GM18868 (cell line): ENCODE measurements around the gene GBP2.
A peak's percentile ranks its signal among the peaks of the same experiment; 100 is the strongest.
"Not testable (repeated sequence)": the region's sequence is repeated elsewhere in the genome, so short reads cannot be mapped to it uniquely, and the experiment has no call there.

Source experiments
- ATAC-seq: cut with Tn5 transposase; IDR thresholded peaks from one replicate; pipeline ENCODE4 v1.9.1; 2021; ENCODE audit warnings: mild to moderate bottlenecking, moderate library complexity; ENCODE audit not compliant: unreplicated experiment

The GBP2 gene

DNA sequence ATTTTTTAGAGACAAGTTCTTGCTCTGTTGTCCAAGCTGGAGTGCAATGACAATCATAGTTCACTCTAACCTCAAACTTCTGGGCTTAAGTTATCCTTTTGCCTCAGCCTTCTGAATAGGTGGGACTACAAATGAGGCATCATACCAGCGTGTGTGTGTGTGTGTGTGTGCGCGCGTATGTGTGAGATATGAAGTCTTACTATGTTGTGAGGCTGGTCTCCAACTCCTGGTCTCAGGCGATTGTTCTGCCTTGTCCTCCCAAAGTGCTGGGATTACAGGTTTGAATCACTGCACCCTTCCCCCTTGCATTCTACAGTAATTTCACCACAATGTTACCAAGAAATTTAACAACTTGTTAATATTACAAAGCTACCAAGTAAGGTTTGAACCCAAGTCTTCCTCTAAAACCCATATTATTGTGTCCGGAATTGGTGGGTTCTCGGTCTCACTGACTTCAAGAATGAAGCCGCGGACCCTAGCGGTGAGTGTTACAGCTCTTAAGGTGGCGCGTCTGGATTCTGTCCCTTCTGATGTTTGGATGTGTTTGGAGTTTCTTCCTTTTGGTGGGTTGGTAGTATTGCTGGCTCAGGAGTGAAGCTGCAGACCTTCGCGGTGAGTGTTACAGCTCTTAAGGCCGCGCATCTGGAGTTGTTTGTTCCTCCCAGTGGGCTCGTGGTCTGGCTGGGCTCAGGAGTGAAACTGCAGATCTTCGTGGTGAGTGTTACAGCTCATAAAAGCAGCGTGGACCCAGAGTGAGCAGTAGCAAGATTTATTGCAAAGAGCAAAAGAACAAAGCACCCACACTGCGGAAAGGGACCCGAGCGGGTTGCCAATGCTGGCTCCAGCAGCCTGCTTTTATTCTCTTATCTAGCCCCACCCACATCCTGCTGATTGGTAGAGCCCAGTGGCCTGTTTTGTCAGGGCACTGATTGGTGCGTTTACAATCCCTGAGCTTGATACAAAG is 970 bp upstream of the GBP2 start:
- ATAC-seq: not testable (repeated sequence)

DNA sequence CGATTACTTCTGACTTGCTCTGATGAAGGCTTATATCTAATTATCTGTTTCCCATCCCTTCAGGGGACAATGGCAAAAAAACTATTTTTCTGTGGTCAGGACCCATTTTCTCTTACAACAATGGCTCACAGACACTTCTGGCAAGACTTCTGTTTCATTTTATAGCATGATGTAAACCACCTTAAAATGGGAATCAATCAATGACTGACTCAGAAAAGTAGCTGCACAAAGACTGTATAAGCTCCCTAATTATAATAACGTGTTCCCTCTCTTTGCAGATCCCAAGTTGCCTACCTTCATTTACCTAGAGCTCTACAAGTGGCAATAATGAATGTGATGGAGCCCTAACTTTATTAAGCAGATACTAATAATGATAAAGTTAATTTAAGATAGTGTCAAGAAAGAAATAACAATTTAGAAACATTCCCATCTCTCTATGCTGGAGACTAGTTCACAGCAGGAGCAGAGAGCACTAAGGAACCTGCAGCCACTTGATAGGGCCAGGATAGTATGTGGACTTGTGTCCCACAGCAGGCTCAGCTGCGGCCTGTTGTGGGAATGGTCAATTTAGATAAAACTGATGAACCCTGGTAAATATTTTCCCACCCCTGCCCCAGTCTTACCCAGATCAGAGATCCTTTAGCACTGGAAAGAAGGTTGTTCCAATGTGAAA is 538 bp downstream of the GBP2 start:
- peak; percentile 23 for ATAC-seq

DNA sequence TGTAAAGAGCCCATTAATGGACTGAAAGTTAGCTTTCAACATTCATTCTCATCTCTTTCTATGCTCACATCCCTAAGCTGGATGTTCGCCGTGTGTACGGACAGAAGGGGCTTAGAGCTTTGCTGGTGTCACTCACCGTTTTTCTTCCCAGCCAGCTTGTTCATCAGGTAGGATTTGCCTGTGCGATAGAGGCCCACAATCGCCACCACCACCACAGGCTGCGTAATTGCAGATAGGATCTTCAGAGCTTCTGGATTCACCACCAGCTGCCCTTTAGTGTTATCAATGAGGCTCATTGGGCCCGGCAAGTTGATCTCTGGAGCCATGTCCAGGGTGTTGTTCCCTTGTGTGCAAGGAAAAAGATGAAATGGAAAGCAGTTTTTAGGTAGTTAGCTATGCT is 4.3 kb downstream of the GBP2 start:
- ATAC-seq: no peak

DNA sequence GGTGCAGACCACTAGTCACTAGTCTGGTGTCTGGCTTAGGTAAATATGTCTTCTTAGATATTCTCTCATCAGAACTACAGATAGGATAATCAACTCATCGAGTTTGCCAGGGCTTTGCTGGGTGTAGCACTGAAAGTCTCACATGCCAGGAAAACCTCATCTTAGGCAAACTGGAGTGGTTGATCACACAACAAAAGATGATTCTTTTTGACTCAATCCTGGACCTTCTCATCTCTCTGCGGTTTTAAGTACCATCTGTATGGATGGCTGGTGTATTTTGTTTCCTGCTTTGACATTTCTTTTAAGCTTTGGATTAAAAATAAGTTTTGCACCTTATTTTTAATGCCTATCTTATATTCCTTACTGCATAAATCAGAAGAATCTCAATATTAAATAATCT is 11.3 kb downstream of the GBP2 start:
- ATAC-seq: no peak

DNA sequence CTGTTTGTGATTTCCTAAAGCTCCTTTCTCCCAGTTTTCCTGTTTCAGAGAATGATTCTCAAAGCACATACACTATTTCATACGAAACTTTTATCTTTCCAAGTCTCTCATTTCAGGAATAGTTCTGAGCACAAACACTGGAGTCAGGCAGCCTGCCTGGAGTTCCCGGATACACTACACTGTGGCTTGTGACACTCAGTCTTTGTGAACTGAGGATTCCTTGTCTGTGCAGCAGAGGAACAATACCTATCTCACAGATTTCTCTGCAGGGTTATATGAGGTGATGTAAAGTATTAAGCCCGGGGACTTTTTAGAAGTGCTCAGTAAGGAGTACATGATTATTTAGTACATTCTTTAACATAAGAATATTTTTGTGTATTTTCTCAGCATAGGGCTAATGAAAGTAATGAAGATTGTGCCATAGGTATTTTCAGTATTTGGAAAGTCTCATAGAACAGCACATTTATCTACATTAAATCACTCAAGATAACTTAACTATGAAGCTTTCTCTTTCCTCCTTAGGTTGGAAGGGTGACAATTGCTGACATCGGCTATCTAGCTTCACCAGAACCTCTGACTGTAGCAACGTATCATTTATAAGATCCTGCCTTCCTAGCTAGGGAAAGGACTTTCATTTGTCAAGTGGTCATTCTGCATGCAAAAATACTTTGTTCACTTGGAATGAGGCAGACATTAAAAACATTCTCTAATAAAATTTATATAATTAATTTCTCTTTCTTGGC is 12.9 kb downstream of the GBP2 start:
- no peak for ATAC-seq

DNA sequence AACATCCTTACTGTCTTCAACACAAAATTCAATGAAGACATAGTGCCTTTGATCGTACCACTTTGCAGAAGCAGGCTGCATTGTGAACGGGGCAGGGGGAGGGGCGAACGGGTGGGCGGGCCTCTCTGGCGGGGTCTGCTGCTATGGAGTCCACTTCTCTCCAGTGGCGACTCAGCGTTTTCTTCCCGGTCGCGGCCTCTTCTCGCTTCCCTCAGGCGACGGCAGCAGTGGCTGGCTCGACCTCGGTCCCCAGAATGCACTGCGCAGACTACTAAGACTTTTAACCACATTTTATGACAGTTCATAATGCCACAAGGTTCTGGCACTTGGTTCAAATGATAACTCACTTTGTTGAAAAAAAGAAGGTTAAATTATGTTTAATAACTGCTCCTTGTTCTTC is 21.2 kb downstream of the GBP2 start:
- no peak for ATAC-seq

DNA sequence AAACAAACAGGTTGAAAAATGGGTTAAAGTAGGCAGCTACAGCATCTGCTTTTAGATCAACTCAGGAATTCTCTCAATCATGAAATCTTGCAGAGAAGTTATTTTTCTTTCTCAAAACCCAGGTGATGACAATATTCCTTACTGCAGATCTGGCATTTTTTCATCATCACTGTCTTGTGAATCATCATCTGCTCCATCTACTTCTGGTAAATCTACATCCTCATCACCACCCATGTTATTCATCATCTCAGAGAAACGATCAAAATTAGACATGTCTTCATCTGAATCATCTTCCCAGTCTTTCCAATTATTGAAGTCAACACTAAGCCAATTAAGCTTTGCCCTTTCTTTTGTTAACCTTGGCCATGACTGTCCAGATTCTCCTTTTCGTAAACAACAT is 21.8 kb downstream of the GBP2 start:
- ATAC-seq: no peak

DNA sequence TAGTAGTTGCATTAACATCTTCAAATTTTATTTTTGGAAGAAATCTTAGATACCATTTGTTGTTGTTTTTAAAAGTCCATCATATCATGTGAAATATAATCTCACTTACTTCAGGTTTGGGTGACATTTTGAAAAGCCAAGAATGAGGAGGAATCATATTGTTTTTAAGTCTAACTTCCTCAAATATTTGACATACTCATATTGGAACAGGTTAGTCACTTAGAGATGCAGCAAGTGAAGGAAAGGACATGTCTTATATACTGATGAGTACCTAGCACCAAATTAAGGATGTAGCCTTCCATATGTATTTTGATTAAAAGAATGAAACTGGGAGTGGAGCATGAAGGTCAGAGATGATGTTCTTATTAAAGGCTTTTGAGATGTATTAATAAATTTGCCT is 23.9 kb downstream of the GBP2 start:
- ATAC-seq: no peak

DNA sequence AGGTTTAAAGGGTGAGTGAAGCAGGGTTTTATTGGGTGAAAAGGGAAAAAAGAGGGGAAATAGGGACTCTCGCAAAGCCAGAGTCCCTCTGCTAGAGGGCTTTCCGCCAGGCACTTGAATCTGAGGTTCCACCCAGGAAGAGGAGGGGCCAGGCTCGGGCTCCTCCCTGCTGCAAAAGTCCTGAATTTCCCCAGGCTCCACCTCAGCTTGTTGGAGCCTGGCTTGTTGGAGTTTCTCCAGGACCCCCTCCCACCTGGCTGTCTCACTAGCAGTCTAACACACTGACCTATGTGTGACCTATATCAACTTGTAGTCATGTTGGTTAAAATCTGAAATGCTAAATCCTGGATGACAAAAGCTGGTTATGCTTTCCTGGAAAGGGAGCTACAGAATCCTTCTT is 25.5 kb downstream of the GBP2 start:
- ATAC-seq: no peak

DNA sequence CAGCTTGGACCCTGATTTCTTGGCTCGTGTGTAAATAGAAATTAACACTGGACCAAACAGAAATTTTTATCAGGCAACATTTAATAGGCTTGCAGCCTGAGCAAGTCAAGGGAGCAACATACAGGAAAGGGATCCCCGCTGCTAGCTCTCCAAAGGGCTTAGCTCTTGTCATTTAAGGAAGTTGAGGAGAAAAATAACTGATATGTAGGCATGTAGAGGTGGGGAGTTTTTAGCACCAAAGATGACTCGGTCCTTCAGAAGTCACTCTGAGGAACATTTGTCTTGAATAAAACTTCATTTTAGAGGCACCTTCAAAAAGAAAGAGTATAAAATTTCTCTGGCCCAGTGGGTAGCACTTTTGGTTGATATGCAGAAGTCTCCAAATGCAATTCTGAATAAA is 27.1 kb downstream of the GBP2 start:
- no peak for ATAC-seq

DNA sequence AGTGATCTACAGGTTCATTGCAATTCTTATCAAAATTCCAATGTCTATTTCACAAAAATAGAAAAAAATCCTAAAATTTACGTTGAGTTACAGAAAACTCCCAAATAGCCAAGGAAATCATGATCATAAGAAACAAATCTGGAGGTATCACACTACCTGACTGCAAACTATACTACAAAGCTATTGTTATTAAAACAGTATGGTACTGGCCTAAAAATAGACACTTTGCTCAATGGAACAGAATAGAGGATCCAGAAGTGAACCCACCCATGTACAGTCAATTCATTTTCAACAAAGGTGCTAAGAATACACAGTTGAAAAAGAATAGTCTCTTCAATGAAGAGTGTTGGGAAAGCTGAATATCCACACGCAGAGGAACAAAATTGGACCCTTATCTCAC is 30.2 kb downstream of the GBP2 start:
- no peak for ATAC-seq

DNA sequence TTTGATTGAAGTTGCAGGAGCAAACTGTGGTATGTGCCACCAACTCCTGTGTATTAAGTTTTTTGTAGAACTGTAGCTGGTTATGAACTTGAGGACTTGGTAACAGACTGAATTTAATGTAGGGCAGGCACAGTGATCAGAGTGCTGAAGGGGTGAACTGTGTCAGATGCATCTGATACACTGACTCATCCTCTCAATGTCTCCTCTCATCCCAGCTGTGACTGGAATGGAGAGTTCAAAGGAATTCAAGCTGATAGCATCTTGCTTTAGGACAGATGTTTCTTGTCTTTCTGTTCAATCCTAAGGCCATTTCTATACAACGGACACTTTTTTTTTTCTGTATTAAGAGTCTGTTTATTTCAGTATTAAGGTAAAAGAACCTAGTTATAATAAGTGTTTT is 36.0 kb downstream of the GBP2 start:
- ATAC-seq: no peak

DNA sequence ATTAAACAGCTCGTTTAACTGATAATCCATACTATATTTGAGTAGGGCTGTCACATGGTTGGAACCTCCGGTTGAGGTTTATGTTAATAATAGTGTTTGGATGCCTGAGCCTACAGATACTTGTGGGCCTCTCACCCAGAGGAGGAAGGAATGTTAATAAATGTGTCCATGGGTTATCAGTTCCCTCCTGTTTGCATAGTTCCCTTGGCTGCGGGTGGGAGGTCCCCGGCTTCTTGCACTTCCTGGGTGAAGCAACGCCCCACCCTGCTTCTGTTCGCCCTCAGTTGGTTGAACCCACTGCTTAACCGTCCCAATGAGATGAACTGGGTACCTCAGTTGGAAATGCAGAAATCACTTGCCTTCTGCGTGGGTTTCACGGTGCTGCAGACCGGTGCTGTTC is 37.3 kb downstream of the GBP2 start:
- no peak for ATAC-seq

DNA sequence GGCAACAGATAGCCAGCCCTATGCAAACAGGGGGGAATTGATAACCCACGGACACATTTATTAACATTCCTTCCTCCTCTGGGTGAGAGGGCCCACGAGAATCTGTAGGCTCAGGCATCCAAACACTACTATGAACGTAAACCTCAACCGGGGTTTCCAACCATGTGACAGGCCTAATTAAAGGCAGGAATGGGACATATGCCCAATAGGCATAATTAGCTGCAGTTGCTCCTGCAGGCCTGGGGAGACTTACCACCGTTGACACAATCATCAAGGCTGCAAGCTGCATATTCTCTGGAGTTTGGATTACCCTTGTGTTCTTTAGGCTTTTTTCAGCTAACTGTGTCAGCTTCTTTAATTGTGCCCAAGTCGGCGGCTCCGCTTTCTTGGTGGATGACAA is 38.7 kb downstream of the GBP2 start:
- no peak for ATAC-seq

DNA sequence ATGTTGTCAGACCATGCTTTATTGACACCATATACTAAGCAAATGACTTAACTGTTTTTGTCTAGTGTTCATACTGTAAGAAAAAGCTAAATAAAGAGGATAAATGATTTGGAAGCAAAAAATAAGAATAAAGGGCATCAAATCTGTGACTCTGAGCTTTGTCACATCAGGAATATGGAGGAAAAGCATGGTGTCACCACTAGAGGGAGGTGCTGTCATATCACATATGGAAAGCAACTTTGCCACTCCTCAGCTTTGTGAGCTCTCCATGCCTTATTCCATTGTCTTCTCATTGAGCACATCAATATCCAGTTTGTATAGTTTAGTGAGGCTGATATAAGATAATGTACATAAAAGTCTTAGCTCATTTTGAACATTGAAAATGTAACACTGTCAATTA is 40.1 kb downstream of the GBP2 start:
- ATAC-seq: no peak

DNA sequence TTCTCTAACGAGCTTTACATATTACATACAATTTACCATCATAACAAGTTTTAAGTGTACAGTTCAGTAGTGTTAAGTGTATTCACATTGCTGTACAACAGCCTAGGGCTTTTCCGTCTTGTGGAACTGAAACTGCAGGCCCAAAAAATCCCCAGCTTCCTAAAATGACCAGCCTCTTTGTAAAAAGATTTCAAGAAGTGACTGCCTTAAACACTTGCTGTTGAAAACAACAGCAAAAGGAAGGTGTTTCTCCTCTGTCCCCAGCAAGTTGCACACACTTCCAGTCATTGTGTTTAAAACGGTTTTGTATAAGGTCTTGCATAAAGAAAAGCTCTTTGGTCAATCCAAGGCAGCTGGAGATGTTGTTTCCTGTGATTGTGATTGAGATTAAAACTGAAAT is 44.9 kb downstream of the GBP2 start:
- ATAC-seq: peak; percentile 74

DNA sequence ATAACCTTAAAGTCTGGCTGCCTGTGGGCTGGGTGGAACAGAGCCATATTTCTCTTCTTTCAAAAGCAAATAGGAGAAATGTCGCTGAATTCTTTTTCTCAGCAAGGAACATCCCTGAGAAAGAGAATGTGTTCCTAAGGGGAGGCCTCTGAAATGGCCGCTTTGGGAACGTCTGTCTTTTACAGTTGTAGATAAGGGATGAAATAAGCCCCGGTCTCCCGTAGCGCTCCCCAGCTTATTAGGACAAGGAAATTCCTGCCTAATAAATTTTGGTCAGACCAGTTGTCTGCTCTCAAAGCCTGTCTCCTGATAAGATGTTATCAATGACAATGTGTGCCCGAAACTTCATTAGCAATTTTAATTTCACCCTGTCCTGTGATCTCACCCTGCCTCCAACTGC is 45.8 kb downstream of the GBP2 start:
- ATAC-seq: not testable (repeated sequence)

DNA sequence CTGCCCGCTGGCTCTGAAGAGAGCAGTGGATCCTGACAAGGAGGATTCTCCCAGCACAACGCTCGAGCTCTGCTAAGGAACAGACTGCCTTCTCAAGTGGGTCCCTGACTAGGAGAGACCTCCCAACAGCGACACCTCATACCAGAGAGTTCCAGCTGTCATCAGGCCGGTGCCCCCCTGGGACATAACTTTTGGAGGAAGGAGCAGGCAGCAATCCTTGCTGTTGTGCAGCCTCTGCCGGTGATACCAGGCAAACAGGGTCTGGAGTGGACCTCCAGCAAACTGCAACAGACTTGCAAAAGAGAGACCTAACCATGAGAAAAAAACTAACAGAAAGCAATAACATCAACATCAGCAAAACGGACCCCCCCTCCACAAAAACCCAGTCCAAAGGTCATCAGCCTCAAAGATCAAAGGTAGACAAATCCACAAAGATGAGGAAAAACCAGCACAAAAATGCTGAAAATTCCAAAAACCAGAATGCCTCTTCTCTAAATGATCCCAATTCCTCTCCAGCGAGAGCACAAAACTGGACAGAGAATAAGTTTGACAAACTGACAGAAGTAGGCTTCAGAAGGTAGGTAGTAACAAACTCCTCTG is 53.3 kb downstream of the GBP2 start:
- ATAC-seq: not testable (repeated sequence)

DNA sequence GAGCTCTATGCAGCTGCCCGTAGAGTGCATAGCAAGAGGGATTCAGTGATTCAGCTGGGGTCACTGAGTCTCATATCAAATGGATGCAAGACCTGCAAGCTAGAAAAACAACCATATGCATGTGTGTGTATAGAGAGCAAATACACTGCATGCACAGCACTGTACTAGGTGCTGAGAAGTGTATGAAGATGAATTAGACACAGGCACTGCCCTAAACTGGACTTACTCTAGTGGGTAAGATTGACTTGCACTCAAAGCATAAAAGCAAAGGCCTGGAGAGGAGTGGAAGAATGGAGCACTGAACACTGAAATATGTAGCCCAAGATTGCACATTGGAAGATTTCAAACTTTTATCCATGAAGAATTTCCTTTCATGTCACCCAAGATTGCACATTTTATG is 55.4 kb downstream of the GBP2 start:
- no peak for ATAC-seq

DNA sequence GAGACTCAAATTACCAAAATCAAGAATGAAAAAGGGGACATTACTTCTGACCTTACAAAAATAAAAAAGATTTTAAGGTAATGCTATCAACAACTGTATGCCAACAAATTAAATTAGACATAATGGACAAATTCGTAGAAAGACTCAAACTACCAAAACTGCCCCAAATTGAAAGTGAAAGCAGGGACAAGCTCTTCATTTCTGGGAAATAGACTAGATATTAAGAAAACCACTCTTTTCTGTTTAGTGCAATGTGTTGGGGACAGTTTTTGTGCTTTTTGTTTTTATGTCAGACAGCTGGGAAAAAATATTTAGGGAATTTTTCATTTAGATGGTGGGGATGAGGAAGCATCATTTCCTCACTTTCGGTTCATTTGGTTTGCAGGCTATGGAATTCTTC is 56.0 kb downstream of the GBP2 start:
- ATAC-seq: no peak

DNA sequence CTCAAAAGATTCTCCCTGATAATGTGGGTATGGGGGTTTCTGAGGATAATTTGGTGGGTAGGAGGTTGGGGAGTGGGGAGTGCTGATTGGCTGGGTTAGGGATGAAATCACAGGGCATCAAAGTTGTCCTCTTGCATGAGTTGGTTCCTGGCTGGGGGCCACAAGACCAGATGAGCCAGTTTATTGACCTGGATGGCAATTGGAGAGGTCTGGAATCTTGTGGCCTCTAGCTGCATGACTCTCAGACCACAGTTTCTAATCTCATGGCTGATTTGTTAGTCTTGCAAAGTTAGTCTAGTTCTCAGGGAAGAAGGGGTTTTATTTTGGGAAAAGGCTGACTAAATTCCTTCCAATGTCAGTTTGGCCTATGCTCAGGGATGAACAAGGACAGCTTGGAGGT is 57.6 kb downstream of the GBP2 start:
- ATAC-seq: no peak
